ENCODE measurements around the gene ZNF669.

ZNF669 gene

DNA sequence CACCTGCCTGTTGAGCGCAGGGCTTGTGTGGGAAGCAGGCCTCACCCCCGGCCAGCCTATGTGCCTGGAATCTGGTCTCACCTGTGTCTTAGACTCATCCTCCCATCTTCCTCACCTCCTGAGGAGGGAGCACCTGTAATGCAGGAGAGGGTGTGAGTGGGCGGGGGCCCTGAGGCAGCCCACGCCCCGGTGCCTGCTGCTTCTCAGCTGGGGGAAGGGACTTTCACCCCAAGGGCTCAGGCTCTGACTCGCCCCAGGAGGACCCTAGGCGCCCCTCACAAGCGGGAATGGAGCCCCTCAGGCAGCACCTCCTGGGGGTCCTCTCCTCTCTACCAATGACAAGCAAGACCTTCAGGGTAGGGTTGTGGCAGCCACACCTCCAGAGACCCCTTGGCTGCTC lies 18.8 kb downstream of the ZNF669 start:
- Histone ChIP-seq H3K36me3 (ENCODE audit: insufficient read depth, low read length) (no peaks in the 10 kb centered on the region), H3K9ac (ENCODE audit: insufficient read length) (no peak overlapping the region), H3K27ac (no peak overlapping the region), H3K9me3 (ENCODE audit: low read depth, low read length) (no peaks in the 10 kb centered on the region), H3K4me3 (no peak overlapping the region)
- TF ChIP-seq FOXP2 (optimal IDR thresholded peaks at IDR 0.05; ENCODE audit: control extremely low read depth, extremely low read length, insufficient read depth) (no peak), POLR2AphosphoS5 (IDR thresholded peaks at IDR 0.05; ENCODE audit: borderline replicate concordance, low read depth, low read length) (no peak), EZH2 (IDR thresholded peaks at IDR 0.05) (no peak)
- no peak for DNase-seq (ENCODE audit: low read depth, low spot score)

DNA sequence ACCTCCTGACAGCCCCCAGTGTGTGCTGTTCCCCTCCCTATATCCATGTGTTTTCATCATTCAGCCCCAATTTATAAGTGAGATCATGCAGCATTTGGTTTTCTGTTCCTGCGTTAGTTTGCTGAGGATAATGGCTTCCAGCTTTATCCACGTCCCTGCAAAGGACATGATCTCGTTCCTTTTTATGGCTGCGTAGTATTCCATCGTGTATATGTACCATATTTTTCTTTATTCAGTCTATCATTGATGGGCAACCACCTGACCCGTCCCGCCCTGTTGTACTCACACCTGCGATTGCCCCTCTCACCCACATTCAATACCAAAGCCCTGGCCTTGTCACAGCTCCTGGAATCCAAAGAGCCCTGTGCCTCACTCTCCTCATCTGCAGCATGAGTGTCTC lies 19.4 kb downstream of the ZNF669 start:
- Histone ChIP-seq H3K4me3 (no peak overlapping the region), H3K9me3 (ENCODE audit: low read depth, low read length) (no peaks in the 10 kb centered on the region), H3K27ac (no peak overlapping the region), H3K9ac (ENCODE audit: insufficient read length) (no peak overlapping the region), H3K36me3 (ENCODE audit: insufficient read depth, low read length) (no peaks in the 10 kb centered on the region)
- TF ChIP-seq POLR2AphosphoS5 (IDR thresholded peaks at IDR 0.05; ENCODE audit: borderline replicate concordance, low read depth, low read length) (no peak), FOXP2 (optimal IDR thresholded peaks at IDR 0.05; ENCODE audit: control extremely low read depth, extremely low read length, insufficient read depth) (no peak), EZH2 (IDR thresholded peaks at IDR 0.05) (no peak)
- no peak for DNase-seq (ENCODE audit: low read depth, low spot score)

DNA sequence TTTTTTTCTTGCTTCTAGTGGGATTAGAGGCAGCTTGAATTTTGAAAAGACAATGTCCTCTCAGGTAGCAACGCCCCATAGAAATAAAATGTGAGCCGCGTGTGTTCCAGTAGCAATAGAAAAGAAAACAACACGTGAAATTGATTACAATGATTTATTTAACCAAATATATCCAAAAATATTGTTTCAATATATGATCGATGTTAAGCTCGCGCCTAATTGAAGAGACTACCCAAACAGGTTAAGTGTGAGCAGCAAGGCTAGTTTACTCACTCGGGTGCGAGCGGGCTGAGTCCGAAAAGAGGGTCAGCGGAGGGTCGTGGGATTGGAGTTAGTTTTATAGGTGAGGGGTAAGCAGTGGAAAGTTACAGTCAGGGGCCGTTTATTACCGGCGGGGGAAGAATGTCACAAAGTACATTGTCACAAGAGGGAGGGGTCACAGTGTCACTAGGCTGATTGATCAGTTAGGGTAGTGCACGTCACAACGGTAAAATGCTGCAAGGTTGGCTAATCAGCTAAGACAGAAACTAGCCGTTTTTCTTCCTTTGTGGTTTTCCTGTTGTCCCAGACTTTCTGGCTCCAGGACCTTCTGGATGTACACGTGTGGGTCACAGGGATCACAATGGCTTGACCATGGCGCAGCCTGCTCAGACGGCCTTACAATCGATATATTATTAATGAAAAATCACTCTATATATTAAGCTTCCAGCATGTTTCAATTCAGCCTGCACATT lies 24.8 kb downstream of the ZNF669 start:
- Histone ChIP-seq H3K4me3 (peak overlapping the region; percentile 94), H3K9me3 (ENCODE audit: low read depth, low read length) (peaks cover 6% of the 10 kb centered on the region), H3K36me3 (ENCODE audit: insufficient read depth, low read length) (peaks cover 17% of the 10 kb centered on the region), H3K27ac (no peak overlapping the region), H3K9ac (ENCODE audit: insufficient read length) (no peak overlapping the region)
- no peak for TF ChIP-seq POLR2AphosphoS5 (IDR thresholded peaks at IDR 0.05; ENCODE audit: borderline replicate concordance, low read depth, low read length)
- TF ChIP-seq FOXP2 (optimal IDR thresholded peaks at IDR 0.05; ENCODE audit: control extremely low read depth, extremely low read length, insufficient read depth), result no peak
- TF ChIP-seq EZH2 (IDR thresholded peaks at IDR 0.05), result no peak
- DNase-seq (ENCODE audit: low read depth, low spot score), result no peak

DNA sequence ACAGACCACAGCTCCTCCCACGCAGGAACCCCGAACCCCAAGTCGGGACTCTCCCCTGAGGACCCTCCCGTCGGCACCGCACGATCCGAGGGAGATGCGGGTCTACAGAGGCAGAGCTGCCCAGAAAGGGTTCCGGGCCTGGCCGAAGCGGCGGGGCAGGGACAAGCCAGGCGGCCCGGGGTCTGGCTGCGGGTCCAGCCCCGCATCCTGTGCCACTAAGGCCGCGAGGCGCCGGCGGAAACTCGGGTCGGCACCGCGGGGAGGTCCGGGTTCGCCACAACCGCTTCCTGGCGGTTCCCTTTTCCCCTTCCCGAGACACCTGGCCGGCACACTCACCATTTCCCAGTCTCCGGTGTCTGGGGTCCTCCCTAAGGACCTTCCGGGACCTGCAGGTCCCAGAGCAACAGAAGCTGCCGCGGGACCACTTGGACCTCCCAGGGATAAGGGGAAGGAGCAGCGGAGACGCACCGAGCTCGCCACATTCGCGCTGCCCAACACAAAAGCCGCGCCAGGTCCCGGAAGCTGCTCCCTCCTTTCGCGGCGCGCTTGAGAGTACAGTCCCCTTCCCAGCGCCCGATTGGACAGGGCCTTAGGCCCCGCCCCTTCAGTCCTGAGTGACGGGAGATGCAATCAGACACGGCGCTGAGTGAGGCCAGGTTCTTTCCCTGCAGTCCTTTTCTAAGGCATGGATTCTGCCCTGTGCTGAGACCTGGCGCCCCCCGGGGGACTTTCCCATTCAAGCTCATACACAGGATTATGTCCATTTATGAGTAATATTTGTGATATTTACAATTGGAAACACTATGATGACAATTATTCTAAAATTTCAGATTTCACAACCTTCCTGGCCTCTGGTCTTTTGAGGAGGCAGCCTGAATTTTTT lies 25.7 kb downstream of the ZNF669 start, which contains the start of gene ZNF670:
TSS of gene ZNF670 (minus strand) at position 554 of the 883 bp plus-strand sequence. CDS start at position 339, 215 bp downstream.
- Histone ChIP-seq H3K27ac (0 out of 2 replicates have a peak within 1 kb of the TSS, but pooled peaks have one; percentile 17), H3K36me3 (ENCODE audit: insufficient read depth, low read length) (peaks cover 20% of the 10 kb centered on the region), H3K4me3 (peak within 1 kb of the TSS; percentile 94), H3K9me3 (ENCODE audit: low read depth, low read length) (peaks cover 7% of the 10 kb centered on the region), H3K9ac (ENCODE audit: insufficient read length) (peak within 1 kb of the TSS; percentile 93)
- peak; percentile 63 for DNase-seq (ENCODE audit: low read depth, low spot score)
- no peak for TF ChIP-seq FOXP2 (optimal IDR thresholded peaks at IDR 0.05; ENCODE audit: control extremely low read depth, extremely low read length, insufficient read depth)
- TF ChIP-seq POLR2AphosphoS5 (IDR thresholded peaks at IDR 0.05; ENCODE audit: borderline replicate concordance, low read depth, low read length), result peak; percentile 96
- no peak for TF ChIP-seq EZH2 (IDR thresholded peaks at IDR 0.05)

DNA sequence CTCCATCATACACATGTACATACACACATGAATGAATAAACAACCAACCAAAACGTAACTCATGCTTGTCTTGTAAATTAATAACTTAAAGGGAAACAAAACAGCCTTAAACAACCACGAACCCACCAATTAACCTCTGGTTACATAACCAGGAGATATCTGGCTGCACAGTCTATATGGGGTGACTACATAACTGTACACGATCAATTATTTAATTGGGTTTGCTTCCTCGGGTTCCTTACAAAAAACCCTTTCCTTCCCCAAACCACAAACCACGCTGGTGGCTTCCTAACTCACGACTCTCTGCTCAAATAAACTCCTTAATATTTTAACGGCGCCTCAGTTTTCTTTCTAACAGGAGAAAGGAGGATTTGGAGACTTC lies 26.3 kb downstream of the ZNF669 start:
- Histone ChIP-seq H3K9me3 (ENCODE audit: low read depth, low read length) (peaks cover 10% of the 10 kb centered on the region), H3K4me3 (peak overlapping the region; percentile 94), H3K9ac (ENCODE audit: insufficient read length) (peak overlapping the region; percentile 93), H3K27ac (0 out of 2 replicates have a peak overlapping the region, but pooled peaks have one; percentile 17), H3K36me3 (ENCODE audit: insufficient read depth, low read length) (peaks cover 20% of the 10 kb centered on the region)
- TF ChIP-seq EZH2 (IDR thresholded peaks at IDR 0.05) (no peak), POLR2AphosphoS5 (IDR thresholded peaks at IDR 0.05; ENCODE audit: borderline replicate concordance, low read depth, low read length) (no peak), FOXP2 (optimal IDR thresholded peaks at IDR 0.05; ENCODE audit: control extremely low read depth, extremely low read length, insufficient read depth) (no peak)
- DNase-seq (ENCODE audit: low read depth, low spot score), result peak; percentile 6

DNA sequence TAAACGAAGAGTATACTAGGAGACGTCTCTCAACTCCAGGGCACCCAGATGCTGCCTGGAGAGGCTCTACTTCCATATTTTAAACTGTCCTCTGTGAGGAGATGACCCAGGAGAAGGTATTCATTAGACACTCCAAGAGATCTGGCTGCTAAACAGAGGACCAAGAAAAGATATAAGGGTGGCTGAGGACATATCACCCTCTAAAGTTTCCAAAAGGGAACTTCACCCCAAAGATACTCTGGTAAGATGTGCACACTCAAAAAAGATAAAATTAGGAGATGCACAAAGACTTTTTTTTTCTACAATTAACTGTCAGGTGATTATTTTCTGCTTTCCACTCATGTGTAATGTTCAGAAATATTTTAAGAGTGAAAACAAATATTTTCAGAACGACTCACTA lies 26.9 kb downstream of the ZNF669 start:
- no peak overlapping the region for H3K9ac ChIP-seq (ENCODE audit: insufficient read length)
- no peak for DNase-seq (ENCODE audit: low read depth, low spot score)
- peak overlapping the region; percentile 94 for H3K4me3 ChIP-seq

DNA sequence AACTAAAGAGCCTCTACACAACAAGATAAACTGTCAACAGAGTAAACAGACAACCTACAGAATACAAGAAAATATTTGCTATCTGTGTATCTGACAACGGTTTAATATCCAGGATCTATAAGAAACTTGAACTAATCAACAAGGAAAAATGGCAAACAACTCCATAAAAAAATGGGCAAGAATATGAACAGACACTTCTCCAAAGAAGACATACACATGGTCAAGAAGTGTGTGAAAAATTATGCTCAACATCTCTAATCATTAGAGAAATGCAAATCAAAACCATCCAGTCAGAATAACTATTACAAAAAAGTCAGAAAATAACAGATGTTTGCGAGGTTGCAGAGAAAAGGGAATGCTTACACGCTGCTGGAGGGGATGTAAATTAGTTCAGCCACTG lies 33.5 kb downstream of the ZNF669 start:
- TF ChIP-seq POLR2AphosphoS5 (IDR thresholded peaks at IDR 0.05; ENCODE audit: borderline replicate concordance, low read depth, low read length) (no peak), FOXP2 (optimal IDR thresholded peaks at IDR 0.05; ENCODE audit: control extremely low read depth, extremely low read length, insufficient read depth) (no peak), EZH2 (IDR thresholded peaks at IDR 0.05) (no peak)
- Histone ChIP-seq H3K4me3 (no peak overlapping the region), H3K9ac (ENCODE audit: insufficient read length) (no peak overlapping the region), H3K36me3 (ENCODE audit: insufficient read depth, low read length) (peaks cover 14% of the 10 kb centered on the region; the same call in 1 of the 2 replicates), H3K9me3 (ENCODE audit: low read depth, low read length) (peaks cover 18% of the 10 kb centered on the region), H3K27ac (no peak overlapping the region)
- DNase-seq (ENCODE audit: low read depth, low spot score), result no peak

More for the DNA sequence above, 26.9 kb downstream of the ZNF669 start:
- no peak for TF ChIP-seq EZH2 (IDR thresholded peaks at IDR 0.05)
- no peak for TF ChIP-seq FOXP2 (optimal IDR thresholded peaks at IDR 0.05; ENCODE audit: control extremely low read depth, extremely low read length, insufficient read depth)
- no peak for TF ChIP-seq POLR2AphosphoS5 (IDR thresholded peaks at IDR 0.05; ENCODE audit: borderline replicate concordance, low read depth, low read length)
- Histone ChIP-seq H3K36me3 (ENCODE audit: insufficient read depth, low read length) (peaks cover 20% of the 10 kb centered on the region), H3K9me3 (ENCODE audit: low read depth, low read length) (peaks cover 10% of the 10 kb centered on the region), H3K27ac (no peak overlapping the region)

DNA sequence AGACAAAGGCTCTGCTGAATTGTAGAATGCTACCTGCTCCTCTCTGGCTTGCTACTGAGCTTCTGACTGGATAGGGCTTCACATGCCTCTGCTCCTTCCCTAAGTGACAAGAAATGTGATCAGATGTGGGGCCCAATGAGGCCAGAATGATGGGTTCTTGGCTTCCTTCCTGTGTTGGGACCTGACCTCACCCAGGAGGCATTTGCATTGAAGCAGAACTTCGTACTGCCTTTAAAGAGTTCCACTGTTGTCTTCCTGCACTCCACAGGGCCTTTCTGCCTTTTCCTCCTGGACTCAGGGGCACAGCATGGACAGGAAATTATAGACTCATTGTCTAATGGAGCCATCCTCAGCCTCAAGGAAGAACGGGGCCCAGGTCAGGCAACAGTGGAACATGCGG lies 39.9 kb downstream of the ZNF669 start:
- Histone ChIP-seq H3K9me3 (ENCODE audit: low read depth, low read length) (peaks cover 9% of the 10 kb centered on the region; the same call in 1 of the 2 replicates), H3K4me3 (no peak overlapping the region)

More for the DNA sequence above, 39.9 kb downstream of the ZNF669 start:
- H3K27ac ChIP-seq, result no peak overlapping the region
- no peak for DNase-seq (ENCODE audit: low read depth, low spot score)
- H3K9ac ChIP-seq (ENCODE audit: insufficient read length), result no peak overlapping the region
- TF ChIP-seq POLR2AphosphoS5 (IDR thresholded peaks at IDR 0.05; ENCODE audit: borderline replicate concordance, low read depth, low read length) (no peak), FOXP2 (optimal IDR thresholded peaks at IDR 0.05; ENCODE audit: control extremely low read depth, extremely low read length, insufficient read depth) (no peak), EZH2 (IDR thresholded peaks at IDR 0.05) (no peak)
- H3K36me3 ChIP-seq (ENCODE audit: insufficient read depth, low read length), result no peaks in the 10 kb centered on the region
